ENCODE results near the gene SCN5A.

DNA sequence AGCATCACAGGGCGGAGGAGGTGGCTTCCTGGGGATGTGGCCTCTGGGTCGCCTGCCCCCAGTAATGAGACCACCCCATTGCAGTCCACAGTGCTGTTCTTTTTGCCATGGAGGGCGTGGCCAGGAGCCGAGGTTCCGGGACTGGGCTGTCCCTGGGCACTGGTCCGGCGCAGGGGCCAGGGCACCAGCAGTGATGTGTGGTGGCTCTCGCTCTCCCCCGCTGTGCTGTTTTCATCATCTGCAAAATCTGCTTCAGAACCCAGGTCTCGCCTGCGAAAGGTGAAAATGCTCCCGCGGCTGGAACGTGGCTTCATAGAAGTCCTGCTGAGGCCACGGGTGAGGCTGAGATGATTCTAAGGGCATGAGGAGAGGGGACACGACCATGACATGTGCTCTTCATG, 45.8 kb downstream of the SCN5A start:
- TF ChIP-seq CTCF (conservative IDR thresholded peaks at IDR 0.05) (no peak), EZH2 (IDR thresholded peaks at IDR 0.05; ENCODE audit: low read depth) (no peak)

All from PC-9 (cell line).